ENCODE measurements around the gene PNP.

DNA sequence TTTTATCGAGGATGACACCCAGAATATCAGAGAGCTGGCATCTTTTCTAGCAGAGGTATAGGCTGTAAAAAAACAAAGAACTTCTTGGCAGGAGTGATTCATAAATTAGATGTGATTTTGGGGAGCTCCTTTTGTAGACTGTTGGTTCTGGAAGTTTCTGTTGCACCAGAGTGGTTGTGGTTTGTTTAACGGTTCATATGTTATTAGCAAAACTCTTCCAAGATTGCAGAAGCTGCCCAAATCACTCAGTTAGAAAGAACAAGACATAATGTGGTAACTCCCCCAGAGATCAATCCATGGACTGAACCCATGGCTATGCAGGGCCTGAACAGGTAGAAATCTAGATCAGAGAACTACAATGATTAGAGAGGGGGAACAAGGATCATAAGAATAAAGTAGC lies 29.4 kb downstream of the PNP start:
- TF ChIP-seq MAX (IDR thresholded peaks at IDR 0.05) = no peak
- no peak for TF ChIP-seq YY1 (IDR thresholded peaks at IDR 0.05; ENCODE audit: low read depth)
- TF ChIP-seq TEAD4 (IDR thresholded peaks at IDR 0.05) = no peak
- TF ChIP-seq RAD21 (IDR thresholded peaks at IDR 0.05; ENCODE audit: low read depth) = no peak
- TF ChIP-seq EP300 (IDR thresholded peaks at IDR 0.05; ENCODE audit: borderline replicate concordance) = no peak
- TF ChIP-seq, protein P1, sequence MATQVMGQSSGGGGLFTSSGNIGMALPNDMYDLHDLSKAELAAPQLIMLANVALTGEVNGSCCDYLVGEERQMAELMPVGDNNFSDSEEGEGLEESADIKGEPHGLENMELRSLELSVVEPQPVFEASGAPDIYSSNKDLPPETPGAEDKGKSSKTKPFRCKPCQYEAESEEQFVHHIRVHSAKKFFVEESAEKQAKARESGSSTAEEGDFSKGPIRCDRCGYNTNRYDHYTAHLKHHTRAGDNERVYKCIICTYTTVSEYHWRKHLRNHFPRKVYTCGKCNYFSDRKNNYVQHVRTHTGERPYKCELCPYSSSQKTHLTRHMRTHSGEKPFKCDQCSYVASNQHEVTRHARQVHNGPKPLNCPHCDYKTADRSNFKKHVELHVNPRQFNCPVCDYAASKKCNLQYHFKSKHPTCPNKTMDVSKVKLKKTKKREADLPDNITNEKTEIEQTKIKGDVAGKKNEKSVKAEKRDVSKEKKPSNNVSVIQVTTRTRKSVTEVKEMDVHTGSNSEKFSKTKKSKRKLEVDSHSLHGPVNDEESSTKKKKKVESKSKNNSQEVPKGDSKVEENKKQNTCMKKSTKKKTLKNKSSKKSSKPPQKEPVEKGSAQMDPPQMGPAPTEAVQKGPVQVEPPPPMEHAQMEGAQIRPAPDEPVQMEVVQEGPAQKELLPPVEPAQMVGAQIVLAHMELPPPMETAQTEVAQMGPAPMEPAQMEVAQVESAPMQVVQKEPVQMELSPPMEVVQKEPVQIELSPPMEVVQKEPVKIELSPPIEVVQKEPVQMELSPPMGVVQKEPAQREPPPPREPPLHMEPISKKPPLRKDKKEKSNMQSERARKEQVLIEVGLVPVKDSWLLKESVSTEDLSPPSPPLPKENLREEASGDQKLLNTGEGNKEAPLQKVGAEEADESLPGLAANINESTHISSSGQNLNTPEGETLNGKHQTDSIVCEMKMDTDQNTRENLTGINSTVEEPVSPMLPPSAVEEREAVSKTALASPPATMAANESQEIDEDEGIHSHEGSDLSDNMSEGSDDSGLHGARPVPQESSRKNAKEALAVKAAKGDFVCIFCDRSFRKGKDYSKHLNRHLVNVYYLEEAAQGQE (IDR thresholded peaks at IDR 0.05; ENCODE audit: low read depth) = no peak
- TF ChIP-seq FOXM1 (IDR thresholded peaks at IDR 0.05; ENCODE audit: borderline replicate concordance, low read depth) = no peak
- no peak for TF ChIP-seq CREB1 (IDR thresholded peaks at IDR 0.05; ENCODE audit: low read depth)
- TF ChIP-seq NFIC (IDR thresholded peaks at IDR 0.05) = no peak
- TF ChIP-seq ZBTB7A (IDR thresholded peaks at IDR 0.05; ENCODE audit: low read depth) = no peak
- TF ChIP-seq CEBPB (IDR thresholded peaks at IDR 0.05) = no peak
